Colonic mucosa (tissue), 4 donors: Measurements from ENCODE around the gene CALML6. TPM values are rescaled to one million over a fixed set of nuclear protein-coding genes. Genes with fewer than 3 reads are reported as not detected.

ENCODE experiments used
- DNase-seq: peaks from one replicate; pipeline ENCODE4 v3.0.0-alpha.2; 2020
- H3K27ac ChIP-seq: fragments of 200-600 bp; one replicate; pipeline ENCODE4 v1.8.0; 2021
- H3K27me3 ChIP-seq: fragments of 200-600 bp; one replicate; pipeline ENCODE4 v1.8.0; 2021
- H3K36me3 ChIP-seq: fragments of 200-600 bp; one replicate; pipeline ENCODE4 v1.8.0; 2021
- H3K4me1 ChIP-seq: fragments of 200-600 bp; one replicate; pipeline ENCODE4 v1.8.0; 2021; ENCODE audit warnings: mild to moderate bottlenecking
- H3K4me3 ChIP-seq: fragments of 200-600 bp; one replicate; pipeline ENCODE4 v1.8.0; 2021
- H3K9ac ChIP-seq, 2 donors: one replicate each; pipeline ENCODE4 v1.7.0; 2013; ENCODE audit warnings: control low read depth in 2 of 2, low read depth in 2 of 2, low read length in 2 of 2
- H3K9me3 ChIP-seq: fragments of 200-600 bp; one replicate; pipeline ENCODE4 v1.8.0; 2021
- intact Hi-C: fragments of 100-400 bp; cut with DNase I; formaldehyde crosslinking; loops from one replicate; pipeline ENCODE4 v1.14.1; 2022
- total RNA-seq, 2 donors: library from RNA; stranded (reverse); fragmentation: NEBNext Ultra II Directional in 1 of 2; extraction: Animal tissue kit (Norgen Biotek cat#: 25700) in 1 of 2; gene quantifications; one replicate each; pipeline ENCODE4 v1.2.1, GENCODE V29; 2021
- TF ChIP-seq, protein P1 (sequence below): fragments of 200-600 bp; IDR thresholded peaks from one replicate; pipeline ENCODE4 v1.8.0; 2022; ENCODE audit warnings: antibody characterized with exemption, mild to moderate bottlenecking
- donor health status: healthy.
- donor health status: DM: no; HTN: no; CAD: no.
- donor health status: DM: no; HTN: no; CAD: no.

The CALML6 gene
- total RNA-seq, 2 donors from 2014 or later, result 0.17 TPM; not detected in 1

DNA sequence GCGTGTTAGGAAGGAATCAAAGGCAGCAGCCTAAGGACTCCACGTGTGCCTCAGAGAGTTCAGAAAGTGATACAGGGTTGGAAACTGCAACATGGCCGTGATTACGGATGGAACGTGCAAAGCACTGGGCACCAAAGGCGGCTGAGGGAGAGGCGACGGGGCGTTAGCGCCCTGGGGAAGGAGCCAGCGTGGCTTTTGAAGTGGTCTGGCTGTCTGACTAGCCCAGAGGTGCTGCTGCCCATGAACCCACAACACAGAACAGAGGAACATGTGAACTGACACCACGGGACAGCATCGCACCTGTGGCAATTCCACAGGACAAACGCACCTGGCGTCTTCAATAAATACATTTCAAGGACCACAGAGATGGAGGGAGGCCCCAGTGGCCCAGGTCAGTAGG is 22.0 kb downstream of the CALML6 start:
- Histone ChIP-seq H3K36me3 (no peaks in the 10 kb centered on the region), H3K9me3 (no peaks in the 10 kb centered on the region), H3K27ac (no peak overlapping the region), H3K4me3 (no peak overlapping the region), H3K27me3 (no peaks in the 10 kb centered on the region), H3K9ac (no peak overlapping the region), H3K4me1 (no peaks in the 10 kb centered on the region)
- DNase-seq, result no peak
- TF ChIP-seq, protein P1, sequence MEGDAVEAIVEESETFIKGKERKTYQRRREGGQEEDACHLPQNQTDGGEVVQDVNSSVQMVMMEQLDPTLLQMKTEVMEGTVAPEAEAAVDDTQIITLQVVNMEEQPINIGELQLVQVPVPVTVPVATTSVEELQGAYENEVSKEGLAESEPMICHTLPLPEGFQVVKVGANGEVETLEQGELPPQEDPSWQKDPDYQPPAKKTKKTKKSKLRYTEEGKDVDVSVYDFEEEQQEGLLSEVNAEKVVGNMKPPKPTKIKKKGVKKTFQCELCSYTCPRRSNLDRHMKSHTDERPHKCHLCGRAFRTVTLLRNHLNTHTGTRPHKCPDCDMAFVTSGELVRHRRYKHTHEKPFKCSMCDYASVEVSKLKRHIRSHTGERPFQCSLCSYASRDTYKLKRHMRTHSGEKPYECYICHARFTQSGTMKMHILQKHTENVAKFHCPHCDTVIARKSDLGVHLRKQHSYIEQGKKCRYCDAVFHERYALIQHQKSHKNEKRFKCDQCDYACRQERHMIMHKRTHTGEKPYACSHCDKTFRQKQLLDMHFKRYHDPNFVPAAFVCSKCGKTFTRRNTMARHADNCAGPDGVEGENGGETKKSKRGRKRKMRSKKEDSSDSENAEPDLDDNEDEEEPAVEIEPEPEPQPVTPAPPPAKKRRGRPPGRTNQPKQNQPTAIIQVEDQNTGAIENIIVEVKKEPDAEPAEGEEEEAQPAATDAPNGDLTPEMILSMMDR, result no peak
- intact Hi-C loops, result no loop called here

DNA sequence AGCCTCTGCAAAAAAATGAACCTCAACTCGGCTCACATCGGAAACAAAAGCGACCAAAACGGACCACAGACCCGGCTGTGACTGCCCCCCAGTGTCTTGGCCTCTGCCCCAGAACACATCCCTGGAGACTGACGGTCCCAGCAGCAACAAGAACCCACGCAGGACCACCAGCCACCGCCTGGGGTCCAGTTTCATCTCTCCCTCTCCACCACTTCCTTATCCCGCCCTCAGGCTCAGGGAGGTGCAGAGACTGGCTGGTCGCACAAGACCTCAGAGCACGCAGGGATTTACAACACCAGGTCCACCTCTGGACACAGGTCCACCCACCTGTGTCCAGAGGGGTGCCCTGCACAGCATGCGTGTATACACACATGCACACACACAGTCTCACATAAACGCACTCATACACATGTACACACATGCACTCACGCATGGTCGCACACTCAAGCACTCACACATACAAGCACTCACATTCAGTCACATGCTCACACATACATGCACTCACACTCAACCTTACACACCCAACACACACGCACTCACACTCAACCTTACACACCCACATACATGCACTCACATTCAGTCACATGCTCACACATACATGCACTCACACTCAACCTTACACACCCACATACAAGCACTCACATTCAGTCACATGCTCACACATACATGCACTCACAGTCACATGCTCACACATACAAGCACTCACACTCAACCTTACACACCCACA is 22.7 kb downstream of the CALML6 start:
- Histone ChIP-seq H3K36me3 (no peaks in the 10 kb centered on the region), H3K27me3 (no peaks in the 10 kb centered on the region), H3K9me3 (no peaks in the 10 kb centered on the region), H3K4me1 (no peaks in the 10 kb centered on the region), H3K4me3 (no peak overlapping the region), H3K27ac (no peak overlapping the region), H3K9ac (no peak overlapping the region)
- DNase-seq, result no peak
- TF ChIP-seq, protein P1, result no peak
- intact Hi-C loops, result no loop called here

DNA sequence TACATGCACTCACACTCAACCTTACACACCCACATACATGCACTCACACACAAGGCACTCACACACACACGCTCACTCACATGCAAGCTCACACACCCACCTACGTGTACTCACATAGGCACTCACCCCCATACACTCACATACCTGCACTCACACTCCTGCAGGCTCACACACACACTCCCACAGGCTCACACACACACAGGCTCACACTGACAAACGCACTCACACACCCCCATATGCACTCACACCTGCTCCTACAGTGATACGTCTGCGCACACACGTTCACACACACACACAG is 23.2 kb downstream of the CALML6 start:
- DNase-seq, result no peak
- TF ChIP-seq, protein P1, result no peak
- Histone ChIP-seq H3K36me3 (no peaks in the 10 kb centered on the region), H3K27ac (no peak overlapping the region), H3K4me3 (no peak overlapping the region), H3K4me1 (no peaks in the 10 kb centered on the region), H3K9me3 (no peaks in the 10 kb centered on the region), H3K9ac (no peak overlapping the region), H3K27me3 (no peaks in the 10 kb centered on the region)
- intact Hi-C loops, result no loop called here

DNA sequence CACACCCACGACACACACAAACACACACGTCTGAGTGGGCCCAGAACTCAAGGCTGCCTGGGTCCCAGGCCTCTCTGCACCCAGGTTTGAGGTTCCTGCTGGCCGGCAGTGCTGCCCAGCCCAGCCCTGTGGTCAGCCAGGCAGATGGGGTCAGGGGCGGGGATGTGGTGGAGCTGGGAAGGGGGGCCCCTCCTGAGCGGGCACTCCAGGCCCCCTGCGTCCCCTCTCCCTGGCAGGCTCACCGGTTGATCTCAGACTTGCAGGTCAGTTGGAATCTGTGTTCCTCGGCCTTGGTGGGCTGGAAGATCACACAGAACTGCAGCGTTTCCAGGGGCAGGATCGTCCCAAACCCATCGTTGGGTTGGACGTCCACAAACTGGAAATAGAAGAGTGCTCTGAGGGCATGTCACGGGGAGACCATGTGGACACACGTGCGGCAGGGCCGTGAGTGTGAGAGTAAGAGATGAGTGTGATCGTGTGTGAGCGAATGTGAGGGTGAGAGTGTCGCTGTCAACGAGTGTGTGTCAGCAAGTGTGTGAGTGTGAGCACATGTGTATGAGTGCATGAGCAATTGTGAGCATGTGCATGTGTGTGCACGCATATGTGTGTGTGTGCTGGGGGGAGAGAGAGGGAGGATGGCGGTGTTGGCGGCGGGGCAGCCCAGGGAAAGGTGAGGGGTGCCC is 23.7 kb downstream of the CALML6 start:
- DNase-seq, result no peak
- Histone ChIP-seq H3K4me1 (no peaks in the 10 kb centered on the region), H3K27me3 (no peaks in the 10 kb centered on the region), H3K4me3 (no peak overlapping the region), H3K36me3 (no peaks in the 10 kb centered on the region), H3K9me3 (no peaks in the 10 kb centered on the region), H3K9ac (no peak overlapping the region), H3K27ac (no peak overlapping the region)
- TF ChIP-seq, protein P1, result no peak
- intact Hi-C loops, result no loop called here

DNA sequence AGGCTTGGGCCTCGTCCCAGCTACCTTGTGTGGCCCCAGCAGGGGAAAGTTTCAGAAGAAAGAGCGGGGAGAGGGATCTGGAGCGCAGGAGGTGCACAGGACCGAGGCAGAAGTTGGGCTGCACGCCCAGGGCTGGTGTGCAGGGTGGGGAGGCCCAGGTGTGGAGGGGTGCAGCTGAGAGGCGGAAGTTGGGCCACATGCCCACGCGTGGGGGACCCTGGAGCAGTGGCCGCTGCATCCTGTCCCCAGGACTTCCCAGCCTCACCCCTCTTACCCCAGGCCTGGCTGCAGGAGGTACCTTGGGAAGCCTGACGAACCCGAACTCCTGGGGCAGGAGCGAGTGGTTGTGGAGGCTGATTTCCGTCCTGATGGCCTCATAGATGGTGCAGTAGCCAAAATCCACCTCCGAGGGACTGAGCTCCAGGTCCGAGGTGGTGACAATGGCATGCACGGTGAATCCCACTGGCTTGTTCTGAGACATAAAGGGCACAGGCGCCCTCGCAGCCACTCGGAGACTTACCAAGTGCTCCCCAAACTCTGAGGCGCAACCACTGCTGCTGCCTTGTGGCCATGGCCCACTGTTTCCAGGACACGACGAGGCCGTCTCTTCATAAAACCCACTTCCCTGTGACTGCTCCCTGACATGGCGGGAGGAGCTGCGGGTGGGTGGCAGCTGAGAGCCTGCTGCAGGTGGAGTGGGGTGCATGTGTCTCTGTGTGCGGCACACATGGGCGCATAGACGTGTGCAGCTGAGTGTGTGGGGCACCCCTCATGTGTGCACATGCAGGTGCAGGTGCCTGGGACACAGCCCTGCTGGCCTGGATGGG is 24.4 kb downstream of the CALML6 start:
- no peaks in the 10 kb centered on the region for H3K27me3 ChIP-seq
- no peak overlapping the region for H3K27ac ChIP-seq
- no peaks in the 10 kb centered on the region for H3K4me1 ChIP-seq
- TF ChIP-seq, protein P1, result no peak
- H3K4me3 ChIP-seq, result no peak overlapping the region
- intact Hi-C loops, result loop anchor here (5.0 kb wide), 1 partner anchor 103 kb away; no protein-coding TSS in a partner anchor
- H3K9ac ChIP-seq, result no peak overlapping the region
- H3K36me3 ChIP-seq, result no peaks in the 10 kb centered on the region
- DNase-seq, result no peak
- H3K9me3 ChIP-seq, result no peaks in the 10 kb centered on the region
